ENCODE results near the gene SPTBN4. TPM values are rescaled to one million over a fixed set of nuclear protein-coding genes. Genes with fewer than 3 reads are reported as not detected.

The SPTBN4 gene
- total RNA-seq, 2 experiments from 2014 or later: 1.3 to 2.3 TPM

GRCh38 chr19:40571831-40572495 is 105.2 kb downstream of the SPTBN4 start:
- Mint-ChIP-seq H3K4me1 (ENCODE audit: low read depth) (peaks cover 12% of the 10 kb centered on the region), H3K27me3 (peaks cover 19% of the 10 kb centered on the region), H3K27ac (no peak overlapping the region), H3K4me3 (no peak overlapping the region), H3K9me3 (no peaks in the 10 kb centered on the region), H3K36me3 (ENCODE audit: low read depth) (no peaks in the 10 kb centered on the region)
- TF ChIP-seq, protein P1, sequence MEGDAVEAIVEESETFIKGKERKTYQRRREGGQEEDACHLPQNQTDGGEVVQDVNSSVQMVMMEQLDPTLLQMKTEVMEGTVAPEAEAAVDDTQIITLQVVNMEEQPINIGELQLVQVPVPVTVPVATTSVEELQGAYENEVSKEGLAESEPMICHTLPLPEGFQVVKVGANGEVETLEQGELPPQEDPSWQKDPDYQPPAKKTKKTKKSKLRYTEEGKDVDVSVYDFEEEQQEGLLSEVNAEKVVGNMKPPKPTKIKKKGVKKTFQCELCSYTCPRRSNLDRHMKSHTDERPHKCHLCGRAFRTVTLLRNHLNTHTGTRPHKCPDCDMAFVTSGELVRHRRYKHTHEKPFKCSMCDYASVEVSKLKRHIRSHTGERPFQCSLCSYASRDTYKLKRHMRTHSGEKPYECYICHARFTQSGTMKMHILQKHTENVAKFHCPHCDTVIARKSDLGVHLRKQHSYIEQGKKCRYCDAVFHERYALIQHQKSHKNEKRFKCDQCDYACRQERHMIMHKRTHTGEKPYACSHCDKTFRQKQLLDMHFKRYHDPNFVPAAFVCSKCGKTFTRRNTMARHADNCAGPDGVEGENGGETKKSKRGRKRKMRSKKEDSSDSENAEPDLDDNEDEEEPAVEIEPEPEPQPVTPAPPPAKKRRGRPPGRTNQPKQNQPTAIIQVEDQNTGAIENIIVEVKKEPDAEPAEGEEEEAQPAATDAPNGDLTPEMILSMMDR (IDR thresholded peaks at IDR 0.05): no peak
- no peak for ATAC-seq
- intact Hi-C loops (cut with micrococcal nuclease): no loop called here
- no peak for DNase-seq
- ChIA-PET CTCF (interaction anchor here (1.8 to 2.7 kb wide), 3 partner anchors 23 to 31 kb away, joined by 9 to 17 read pairs (median 13); no protein-coding TSS in a partner anchor), POLR2A (interaction anchor here (0.9 kb wide), 1 partner anchor 129 kb away, joined by 4 read pairs; no protein-coding TSS in a partner anchor)

DNA sequence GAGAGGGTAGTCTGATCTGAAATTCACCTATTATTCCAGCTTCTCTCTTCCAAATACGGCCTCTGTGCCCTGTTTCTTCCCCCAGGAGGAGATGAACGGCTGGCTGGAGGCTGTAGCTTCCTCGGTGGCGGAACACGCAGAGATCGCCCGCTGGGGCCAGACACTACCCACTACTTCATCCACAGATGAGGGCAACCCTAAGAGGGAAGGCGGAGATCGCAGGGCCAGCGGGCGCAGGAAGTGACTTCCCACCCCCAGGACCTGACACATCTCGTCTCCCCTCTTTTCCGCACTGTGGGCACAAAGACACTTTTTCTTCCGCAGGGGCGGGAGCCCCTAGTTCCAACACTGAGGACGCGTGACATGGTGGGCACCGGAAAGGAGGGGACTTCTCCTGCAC is 108.5 kb downstream of the SPTBN4 start:
- intact Hi-C loops (cut with micrococcal nuclease): no loop called here
- ChIA-PET POLR2A (interaction anchor here (1.1 to 1.5 kb wide), 2 partner anchors 10 to 18 kb away, joined by 3 to 5 read pairs; no protein-coding TSS in a partner anchor), CTCF (interaction anchor here (0.7 to 1.0 kb wide), 3 partner anchors 24 to 59 kb away, joined by 3 to 4 read pairs (median 3); no protein-coding TSS in a partner anchor)
- no peak overlapping the region for H3K27ac Mint-ChIP-seq
- DNase-seq (no peak), ATAC-seq (no peak)
- TF ChIP-seq, protein P1 (IDR thresholded peaks at IDR 0.05): no peak
- no peak overlapping the region for H3K4me3 Mint-ChIP-seq
- H3K9me3 Mint-ChIP-seq: no peaks in the 10 kb centered on the region
- H3K36me3 Mint-ChIP-seq (ENCODE audit: low read depth): peaks cover 8% of the 10 kb centered on the region
- H3K4me1 Mint-ChIP-seq (ENCODE audit: low read depth): peaks cover 23% of the 10 kb centered on the region
- H3K27me3 Mint-ChIP-seq: no peaks in the 10 kb centered on the region

DNA sequence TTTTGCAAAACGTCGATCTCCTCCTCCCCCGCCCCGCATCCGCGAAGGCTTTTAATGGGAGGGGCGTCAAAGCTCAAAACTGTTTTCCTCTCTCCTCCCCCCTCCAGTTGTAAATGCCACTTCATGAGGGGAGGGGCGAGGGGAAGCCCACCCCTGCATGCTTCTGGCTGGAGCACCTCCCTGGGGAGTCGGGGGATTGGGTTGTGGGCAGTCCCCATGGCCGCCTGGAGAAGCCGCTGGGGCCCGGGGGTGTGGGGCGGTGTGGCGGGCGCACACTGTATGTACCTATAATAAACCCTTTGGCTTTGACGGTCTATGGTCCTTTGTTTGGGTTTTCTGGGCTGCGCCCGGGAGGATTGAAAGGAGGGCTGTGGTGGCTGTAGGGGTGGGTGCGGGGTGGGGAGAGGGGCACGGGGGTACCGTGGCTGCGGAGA is 109.4 kb downstream of the SPTBN4 start:
- intact Hi-C loops (cut with micrococcal nuclease): no loop called here
- Mint-ChIP-seq H3K4me3 (peak overlapping the region; percentile 78), H3K4me1 (ENCODE audit: low read depth) (peaks cover 18% of the 10 kb centered on the region), H3K36me3 (ENCODE audit: low read depth) (peaks cover 16% of the 10 kb centered on the region), H3K27me3 (no peaks in the 10 kb centered on the region), H3K27ac (peak overlapping the region; percentile 76), H3K9me3 (no peaks in the 10 kb centered on the region)
- ATAC-seq: peak; percentile 51
- TF ChIP-seq, protein P1 (IDR thresholded peaks at IDR 0.05): no peak
- peak; percentile 46 for DNase-seq
- ChIA-PET POLR2A (interaction anchor here (0.5 to 1.5 kb wide), 3 partner anchors 10 to 241 kb away, joined by 3 to 5 read pairs (median 3); no protein-coding TSS in a partner anchor), CTCF (interaction anchor here (1.0 kb wide), 3 partner anchors 23 to 112 kb away, joined by 3 to 4 read pairs (median 3); no protein-coding TSS in a partner anchor)

- H3K36me3 Mint-ChIP-seq (ENCODE audit: low read depth): peaks cover 21% of the 10 kb centered on the region
- H3K9me3 Mint-ChIP-seq: no peaks in the 10 kb centered on the region
- ChIA-PET CTCF (interaction anchor here (1.0 kb wide), 3 partner anchors 23 to 112 kb away, joined by 3 to 4 read pairs (median 3); no protein-coding TSS in a partner anchor), POLR2A (no interaction called here)
- DNase-seq (peak; percentile 97), ATAC-seq (peak; percentile 100)
- intact Hi-C loops (cut with micrococcal nuclease): no loop called here
- peak within 1 kb of the TSS; percentile 76 for H3K27ac Mint-ChIP-seq
- no peaks in the 10 kb centered on the region for H3K27me3 Mint-ChIP-seq
- TF ChIP-seq, protein P1 (IDR thresholded peaks at IDR 0.05): no peak
- H3K4me3 Mint-ChIP-seq: peak within 1 kb of the TSS; percentile 78
- peaks cover 18% of the 10 kb centered on the region for H3K4me1 Mint-ChIP-seq (ENCODE audit: low read depth)
These were observed 110.0 kb downstream of the SPTBN4 start, which contains the start of gene SHKBP1 for GRCh38 chr19:40576585-40577451. SHKBP1 (plus strand) TSS chr19:40576873; CDS start chr19:40576900, 27 bp downstream.

Measured in activated CD8-positive, alpha-beta T cell treated with anti-CD3 and anti-CD28 coated beads for 36 hours (primary cell).